ENCODE results near the gene LRRC55. TPM values are rescaled to one million over a fixed set of nuclear protein-coding genes. Genes with fewer than 3 reads are reported as not detected.

LRRC55 gene
- total and polyA plus RNA-seq, 2 experiments from 2014 or later, result 0.10 TPM; not detected in 1

DNA sequence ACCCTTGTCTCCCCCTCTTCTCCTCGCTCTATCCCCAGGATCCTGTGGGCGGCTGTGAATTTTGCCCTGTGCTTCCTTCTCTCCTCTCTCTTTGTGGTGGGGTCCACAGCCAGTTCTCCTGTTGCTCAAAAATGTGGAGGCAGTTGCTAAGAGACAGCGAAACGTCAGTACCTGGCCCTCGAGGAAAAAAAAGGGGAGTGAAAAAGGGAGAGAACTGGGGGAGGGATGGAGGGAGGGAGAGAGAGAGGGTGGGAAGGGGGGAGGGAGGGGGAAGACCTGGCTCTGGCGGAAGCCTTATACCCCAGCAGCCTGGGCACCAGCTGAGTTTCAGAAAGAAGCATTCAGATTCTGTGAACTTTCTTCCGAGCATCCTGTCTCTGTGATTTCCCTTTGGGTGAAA, 2.1 kb upstream of the LRRC55 start:
- Histone ChIP-seq H3K27ac (no peak overlapping the region), H3K9me2 (replicated peaks; ENCODE audit: insufficient read depth) (no peaks in the 10 kb centered on the region), H3K27me3 (peaks cover 40% of the 10 kb centered on the region), H4K20me1 (ENCODE audit: insufficient read depth, poor library complexity, severe bottlenecking) (no peaks in the 10 kb centered on the region), H3K9me3 (ENCODE audit: low read depth) (no peaks in the 10 kb centered on the region), H3K79me2 (no peaks in the 10 kb centered on the region), H3K4me3 (no peak overlapping the region), H3K36me3 (replicated peaks; ENCODE audit: insufficient read depth, low read depth) (no peaks in the 10 kb centered on the region), H2AFZ (no peak overlapping the region), H3K4me2 (peak overlapping the region; percentile 67), H3K4me1 (ENCODE audit: insufficient read depth) (no peaks in the 10 kb centered on the region)
- WGBS (ENCODE audit: low lambda C conversion rate, missing lambda C conversion rate), result 47% methylated on average over 6 of the region's 7 CpGs
- no peak for DNase-seq (ENCODE audit: low spot score)
- TF ChIP-seq, protein P1, sequence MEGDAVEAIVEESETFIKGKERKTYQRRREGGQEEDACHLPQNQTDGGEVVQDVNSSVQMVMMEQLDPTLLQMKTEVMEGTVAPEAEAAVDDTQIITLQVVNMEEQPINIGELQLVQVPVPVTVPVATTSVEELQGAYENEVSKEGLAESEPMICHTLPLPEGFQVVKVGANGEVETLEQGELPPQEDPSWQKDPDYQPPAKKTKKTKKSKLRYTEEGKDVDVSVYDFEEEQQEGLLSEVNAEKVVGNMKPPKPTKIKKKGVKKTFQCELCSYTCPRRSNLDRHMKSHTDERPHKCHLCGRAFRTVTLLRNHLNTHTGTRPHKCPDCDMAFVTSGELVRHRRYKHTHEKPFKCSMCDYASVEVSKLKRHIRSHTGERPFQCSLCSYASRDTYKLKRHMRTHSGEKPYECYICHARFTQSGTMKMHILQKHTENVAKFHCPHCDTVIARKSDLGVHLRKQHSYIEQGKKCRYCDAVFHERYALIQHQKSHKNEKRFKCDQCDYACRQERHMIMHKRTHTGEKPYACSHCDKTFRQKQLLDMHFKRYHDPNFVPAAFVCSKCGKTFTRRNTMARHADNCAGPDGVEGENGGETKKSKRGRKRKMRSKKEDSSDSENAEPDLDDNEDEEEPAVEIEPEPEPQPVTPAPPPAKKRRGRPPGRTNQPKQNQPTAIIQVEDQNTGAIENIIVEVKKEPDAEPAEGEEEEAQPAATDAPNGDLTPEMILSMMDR (IDR thresholded peaks at IDR 0.05; ENCODE audit: poor library complexity), result no peak
- TF ChIP-seq EZH2 (IDR thresholded peaks at IDR 0.05; ENCODE audit: borderline replicate concordance), result no peak
- TF ChIP-seq EZH2phosphoT487 (IDR thresholded peaks at IDR 0.05; ENCODE audit: low read depth, severe bottlenecking, unreplicated experiment), result no peak

DNA sequence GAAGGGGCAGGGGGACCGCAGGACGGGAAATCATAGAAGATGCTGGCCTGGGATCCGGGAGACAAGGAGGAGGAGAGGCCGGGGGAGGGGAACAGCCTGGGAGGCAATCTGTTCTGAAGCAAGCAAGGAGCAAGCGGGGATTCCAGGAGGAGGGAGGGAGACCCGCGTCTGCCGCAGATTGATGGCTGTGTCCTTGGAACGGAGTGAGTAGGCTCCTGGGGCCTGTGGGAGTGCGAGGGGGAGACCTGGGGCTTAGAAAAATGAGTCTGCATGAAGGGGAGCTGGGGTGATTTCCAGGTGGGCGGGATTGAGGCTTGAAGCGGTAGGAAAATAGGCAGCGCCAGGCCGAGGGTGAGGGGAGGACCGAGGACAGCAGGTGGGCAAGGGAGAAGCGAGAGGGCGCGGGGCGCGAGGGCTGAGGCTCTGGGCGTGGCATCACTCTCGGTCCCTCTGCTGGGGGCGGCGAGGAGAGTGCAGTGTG, 1.6 kb upstream of the LRRC55 start:
- Histone ChIP-seq H3K4me2 (peak overlapping the region; percentile 67), H3K4me1 (ENCODE audit: insufficient read depth) (no peaks in the 10 kb centered on the region), H3K27ac (no peak overlapping the region), H3K9me2 (replicated peaks; ENCODE audit: insufficient read depth) (no peaks in the 10 kb centered on the region), H3K79me2 (no peaks in the 10 kb centered on the region), H2AFZ (no peak overlapping the region), H3K36me3 (replicated peaks; ENCODE audit: insufficient read depth, low read depth) (no peaks in the 10 kb centered on the region), H4K20me1 (ENCODE audit: insufficient read depth, poor library complexity, severe bottlenecking) (no peaks in the 10 kb centered on the region), H3K4me3 (no peak overlapping the region), H3K9me3 (ENCODE audit: low read depth) (no peaks in the 10 kb centered on the region), H3K27me3 (peaks cover 40% of the 10 kb centered on the region)
- WGBS (ENCODE audit: low lambda C conversion rate, missing lambda C conversion rate), result 4% methylated on average over 23 of the region's 24 CpGs
- TF ChIP-seq EZH2phosphoT487 (IDR thresholded peaks at IDR 0.05; ENCODE audit: low read depth, severe bottlenecking, unreplicated experiment) (no peak), EZH2 (IDR thresholded peaks at IDR 0.05; ENCODE audit: borderline replicate concordance) (no peak)
- TF ChIP-seq, protein P1 (IDR thresholded peaks at IDR 0.05; ENCODE audit: poor library complexity), result no peak
- no peak for DNase-seq (ENCODE audit: low spot score)

- H3K9me3 ChIP-seq (ENCODE audit: low read depth), result no peaks in the 10 kb centered on the region
- H3K27ac ChIP-seq, result no peak overlapping the region
- no peaks in the 10 kb centered on the region for H3K36me3 ChIP-seq (replicated peaks; ENCODE audit: insufficient read depth, low read depth)
- H3K4me3 ChIP-seq, result no peak overlapping the region
- peaks cover 40% of the 10 kb centered on the region for H3K27me3 ChIP-seq
- TF ChIP-seq, protein P1 (IDR thresholded peaks at IDR 0.05; ENCODE audit: poor library complexity), result no peak
- no peak for TF ChIP-seq EZH2 (IDR thresholded peaks at IDR 0.05; ENCODE audit: borderline replicate concordance)
- TF ChIP-seq EZH2phosphoT487 (IDR thresholded peaks at IDR 0.05; ENCODE audit: low read depth, severe bottlenecking, unreplicated experiment), result no peak
- no peaks in the 10 kb centered on the region for H4K20me1 ChIP-seq (ENCODE audit: insufficient read depth, poor library complexity, severe bottlenecking)
- no peaks in the 10 kb centered on the region for H3K79me2 ChIP-seq
- H2AFZ ChIP-seq, result no peak overlapping the region
- DNase-seq (ENCODE audit: low spot score), result no peak
- H3K4me1 ChIP-seq (ENCODE audit: insufficient read depth), result no peaks in the 10 kb centered on the region
- no peaks in the 10 kb centered on the region for H3K9me2 ChIP-seq (replicated peaks; ENCODE audit: insufficient read depth)
- no peak overlapping the region for H3K4me2 ChIP-seq
- 70% methylated on average over 2 of the region's 2 CpGs for WGBS (ENCODE audit: low lambda C conversion rate, missing lambda C conversion rate)
These were observed 789 bp upstream of the LRRC55 start for GRCh38 chr11:57180964-57181363.

GRCh38 chr11:57182896-57183295, 1.1 kb downstream of the LRRC55 start:
- Histone ChIP-seq H3K9me2 (replicated peaks; ENCODE audit: insufficient read depth) (no peaks in the 10 kb centered on the region), H3K36me3 (replicated peaks; ENCODE audit: insufficient read depth, low read depth) (no peaks in the 10 kb centered on the region), H3K27me3 (peaks cover 34% of the 10 kb centered on the region), H3K4me2 (no peak overlapping the region), H2AFZ (no peak overlapping the region), H3K4me1 (ENCODE audit: insufficient read depth) (no peaks in the 10 kb centered on the region), H4K20me1 (ENCODE audit: insufficient read depth, poor library complexity, severe bottlenecking) (no peaks in the 10 kb centered on the region), H3K27ac (no peak overlapping the region), H3K9me3 (ENCODE audit: low read depth) (no peaks in the 10 kb centered on the region), H3K79me2 (no peaks in the 10 kb centered on the region), H3K4me3 (no peak overlapping the region)
- WGBS (ENCODE audit: low lambda C conversion rate, missing lambda C conversion rate), result 81% methylated on average over 3 of the region's 3 CpGs
- DNase-seq (ENCODE audit: low spot score), result no peak
- TF ChIP-seq, protein P1 (IDR thresholded peaks at IDR 0.05; ENCODE audit: poor library complexity), result no peak
- TF ChIP-seq EZH2 (IDR thresholded peaks at IDR 0.05; ENCODE audit: borderline replicate concordance) (no peak), EZH2phosphoT487 (IDR thresholded peaks at IDR 0.05; ENCODE audit: low read depth, severe bottlenecking, unreplicated experiment) (no peak)

Data from hepatocyte (in vitro differentiated cells).